Lower leg skin (tissue), 3 donors: ENCODE results near the gene GPC6.

Experiments used
- CTCF ChIP-seq, 3 donors: fragments of 450-650 bp; IDR thresholded peaks; one replicate each; pipeline ENCODE4 v1.5.1; 2016; ENCODE audit warnings: antibody characterized with exemption in 3 of 3, mild to moderate bottlenecking in 3 of 3, moderate library complexity in 2 of 3
- POLR2A ChIP-seq, 2 donors: fragments of 450-650 bp; IDR thresholded peaks; one replicate each; pipeline ENCODE4 v1.6.1; 2016 to 2017; ENCODE audit warnings: antibody characterized with exemption in 2 of 2, mild to moderate bottlenecking in 1 of 2, moderate library complexity in 1 of 2

- no peak for TF ChIP-seq POLR2A (IDR thresholded peaks at IDR 0.05)
- no peak for TF ChIP-seq CTCF (IDR thresholded peaks at IDR 0.05)
These were observed 241.8 kb downstream of the GPC6 start for GRCh38 chr13:93468433-93468832.
